Left lobe of liver (tissue), 2 donors: ENCODE measurements around the gene SBNO2. TPM values are rescaled to one million over a fixed set of nuclear protein-coding genes. Genes with fewer than 3 reads are reported as not detected.

Experiments used
- ATAC-seq: fragments of 200-7000 bp; cut with Tn5 transposase; one replicate; pipeline ENCODE4 v1.9.1; 2020; ENCODE audit warnings: mild to moderate bottlenecking, moderate library complexity
- DNase-seq: peaks from one replicate; pipeline ENCODE4 v3.0.0-alpha.2; 2020; ENCODE audit warnings: low spot score
- total RNA-seq: library from RNA; stranded (reverse); gene quantifications from one replicate; pipeline ENCODE4 v1.2.1, GENCODE V29; 2021
- donor health status: DM: no; HTN: no; CAD: no; lungs with moderate emphysema.
- donor health status: DM: no; HTN: yes; CAD: no.

The SBNO2 gene
- total RNA-seq, 1 donor from 2014 or later = 22.6 TPM

- ATAC-seq = no peak
- no peak for DNase-seq
Measured at GRCh38 chr19:1093330-1093729, 80.7 kb downstream of the SBNO2 start.

GRCh38 chr19:1091544-1092175 is 82.4 kb downstream of the SBNO2 start:
- DNase-seq = no peak
- ATAC-seq = no peak

DNA sequence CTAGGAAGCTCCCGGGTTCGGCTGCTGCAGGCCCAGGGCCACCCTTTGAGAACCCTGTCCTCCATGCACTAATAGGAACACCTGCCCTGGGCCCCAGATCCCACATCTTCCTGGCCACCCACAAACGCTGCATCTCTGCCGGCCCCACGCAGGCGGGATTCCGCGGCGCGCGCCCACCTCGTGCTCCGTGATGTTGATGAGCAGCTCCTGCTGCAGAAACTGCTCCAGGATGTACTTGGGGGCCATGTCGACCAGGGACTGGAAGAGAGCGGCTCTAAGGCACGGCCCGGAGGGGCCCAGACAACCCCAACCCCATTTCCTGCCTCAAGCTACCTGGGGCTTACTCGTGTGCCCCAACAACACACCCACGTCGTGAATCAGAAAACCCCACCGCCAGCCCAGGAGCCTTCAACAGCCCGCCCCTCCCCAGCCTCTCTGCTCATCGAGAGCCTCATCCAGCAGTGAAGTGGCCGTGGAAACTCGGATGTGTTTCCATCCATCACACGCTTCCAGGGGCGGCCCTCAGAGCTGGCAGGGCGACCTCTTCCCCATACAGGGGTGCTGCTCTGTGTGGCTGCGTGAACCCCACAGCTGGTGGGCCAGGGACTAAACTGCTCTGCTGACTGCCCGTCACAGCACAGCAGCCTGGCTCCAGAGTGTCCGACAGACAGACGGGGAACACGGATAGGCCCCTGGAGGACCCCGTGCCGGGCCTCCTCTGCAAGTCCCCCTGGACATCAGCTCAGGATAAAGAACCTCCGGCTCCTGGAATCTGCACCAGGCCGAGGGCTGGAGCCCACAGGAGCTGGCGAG is 83.1 kb downstream of the SBNO2 start:
- DNase-seq (no peak), ATAC-seq (no peak)

GRCh38 chr19:1089891-1090290 is 84.2 kb downstream of the SBNO2 start:
- ATAC-seq (no peak), DNase-seq (no peak)

DNA sequence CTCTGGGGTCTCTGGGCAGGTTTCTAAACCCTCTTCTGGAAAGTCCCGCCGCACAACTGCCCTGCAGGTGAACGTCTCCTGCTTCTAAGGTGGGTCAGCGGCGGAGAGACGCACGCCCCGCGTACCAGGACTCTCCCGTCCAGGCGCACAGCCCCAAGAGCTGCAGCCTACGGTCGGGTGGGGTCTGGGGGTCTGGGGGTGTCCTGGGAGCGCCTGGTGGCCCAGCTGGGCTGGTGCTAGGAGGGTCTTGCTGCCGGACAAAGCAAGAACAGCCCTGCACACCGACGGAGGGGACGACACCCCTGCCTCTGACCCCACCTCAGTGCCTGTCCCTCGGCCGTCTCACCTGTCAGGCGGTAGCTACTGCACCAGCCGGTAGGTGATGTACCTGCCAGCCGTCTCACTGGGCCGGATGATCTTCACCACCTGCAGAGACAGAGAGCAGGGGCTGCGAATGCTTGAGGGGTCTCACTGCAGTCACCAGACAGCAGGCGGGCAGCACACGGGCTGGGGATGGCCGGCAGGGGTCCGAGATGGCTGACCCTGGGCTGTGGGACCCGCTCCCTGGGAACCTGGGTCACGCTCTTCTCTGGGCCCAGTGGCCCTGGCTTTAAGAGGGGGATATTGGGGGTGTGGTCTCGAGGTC is 84.8 kb downstream of the SBNO2 start:
- DNase-seq (no peak), ATAC-seq (no peak)

- peak; percentile 41 for ATAC-seq
Measured at GRCh38 chr19:1088416-1089010, 85.6 kb downstream of the SBNO2 start.

GRCh38 chr19:1087813-1088415 is 86.2 kb downstream of the SBNO2 start:
- ATAC-seq = peak; percentile 7

More at GRCh38 chr19:1088416-1089010, 85.6 kb downstream of the SBNO2 start:
- DNase-seq = no peak

GRCh38 chr19:1086613-1087012 is 87.5 kb downstream of the SBNO2 start:
- DNase-seq (no peak), ATAC-seq (no peak)

More at GRCh38 chr19:1087813-1088415, 86.2 kb downstream of the SBNO2 start:
- no peak for DNase-seq

GRCh38 chr19:1085676-1086442 is 88.2 kb downstream of the SBNO2 start:
- no peak for ATAC-seq
- DNase-seq = no peak

- no peak for ATAC-seq
- DNase-seq = no peak
Measured at GRCh38 chr19:1085053-1085658, 88.9 kb downstream of the SBNO2 start.

DNA sequence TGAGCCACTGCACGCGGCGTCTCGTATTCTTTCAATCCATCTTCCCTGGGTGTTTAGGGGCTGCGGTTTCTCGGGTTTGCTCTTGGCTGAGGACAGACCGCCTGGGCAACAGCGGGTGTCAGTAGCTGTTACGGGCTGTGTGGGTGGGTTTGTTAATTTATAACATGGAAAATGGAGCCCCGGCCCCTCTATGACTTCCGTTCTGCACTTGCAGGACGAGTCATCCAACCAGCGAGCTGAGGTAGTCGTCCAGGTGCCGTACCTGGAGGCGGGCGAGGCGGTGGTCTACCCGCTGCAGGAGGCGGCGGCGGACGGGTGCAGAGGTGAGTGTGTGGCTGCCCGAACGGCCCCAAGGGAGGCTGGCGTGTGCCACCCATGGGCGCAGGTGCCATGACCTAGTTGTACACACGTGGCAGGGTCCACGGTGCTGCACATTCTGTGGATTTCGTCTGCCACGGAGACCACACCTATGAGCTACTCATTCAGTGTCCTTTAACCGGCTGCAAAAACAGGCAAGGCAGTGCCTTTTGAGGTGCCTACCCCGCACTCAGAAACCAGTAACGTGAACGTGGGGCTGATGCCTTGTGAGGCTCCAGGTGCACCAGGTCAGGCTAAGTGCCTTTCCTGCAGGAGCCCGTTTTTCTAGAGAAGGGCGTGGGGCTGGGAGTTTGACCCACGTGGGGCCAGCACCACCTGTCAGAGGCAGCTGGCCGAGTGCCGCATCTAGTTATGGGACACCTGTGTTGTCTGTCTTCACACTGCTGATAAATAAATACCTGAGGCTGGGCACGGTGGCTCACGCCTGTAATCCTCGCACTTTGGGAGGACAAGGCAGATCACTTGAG is 89.8 kb downstream of the SBNO2 start:
- ATAC-seq = no peak
- DNase-seq = no peak

GRCh38 chr19:1082928-1083816 is 90.9 kb downstream of the SBNO2 start:
- DNase-seq (no peak), ATAC-seq (no peak)

- DNase-seq (peak; percentile 84), ATAC-seq (peak; percentile 75)
Measured at GRCh38 chr19:1082165-1082927, 91.7 kb downstream of the SBNO2 start.

DNA sequence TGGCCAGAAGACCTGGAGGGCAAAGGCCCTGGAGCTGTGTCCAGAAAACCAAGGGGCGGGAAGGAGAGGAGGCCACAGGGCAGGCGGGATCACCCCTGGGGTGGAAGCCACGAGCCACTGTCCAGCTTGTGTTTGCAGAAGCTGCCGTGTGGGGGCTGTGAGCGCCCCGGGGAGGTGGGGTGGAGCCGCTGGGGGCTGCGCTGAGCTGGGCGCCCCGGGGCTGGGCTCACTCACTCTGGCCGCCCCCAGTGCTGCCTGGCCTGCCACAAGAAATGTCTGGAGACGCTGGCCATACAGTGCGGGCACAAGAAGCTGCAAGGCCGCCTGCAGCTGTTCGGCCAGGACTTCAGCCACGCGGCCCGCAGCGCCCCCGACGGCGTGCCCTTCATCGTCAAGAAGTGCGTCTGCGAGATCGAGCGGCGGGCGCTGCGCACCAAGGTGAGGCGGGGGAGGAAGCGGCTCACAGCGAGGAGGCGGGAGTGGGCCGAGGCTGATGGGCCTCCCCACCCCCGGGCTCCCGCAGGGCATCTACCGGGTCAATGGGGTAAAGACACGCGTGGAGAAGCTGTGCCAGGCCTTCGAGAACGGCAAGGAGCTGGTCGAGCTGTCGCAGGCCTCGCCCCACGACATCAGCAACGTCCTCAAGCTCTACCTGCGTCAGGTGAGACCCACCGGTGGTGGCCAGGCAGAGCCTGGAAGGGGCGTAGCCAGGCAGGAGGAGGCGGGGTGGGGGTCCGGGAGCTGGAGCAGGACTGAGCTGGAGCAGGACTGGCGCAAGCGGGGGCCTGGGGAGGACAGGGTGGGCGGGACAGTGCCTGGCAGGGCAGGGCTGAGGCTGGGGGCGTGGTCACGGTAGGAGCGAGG is 92.5 kb downstream of the SBNO2 start:
- DNase-seq (no peak), ATAC-seq (peak; percentile 33)

- DNase-seq = no peak
Measured at GRCh38 chr19:1080360-1081161, 93.5 kb downstream of the SBNO2 start.

More at GRCh38 chr19:1080360-1081161, 93.5 kb downstream of the SBNO2 start:
- ATAC-seq = no peak
